ENCODE measurements around the gene FARSA.
A peak's percentile ranks its signal among the peaks of the same experiment; 100 is the strongest.
"Not testable (repeated sequence)": the region's sequence is repeated elsewhere in the genome, so short reads cannot be mapped to it uniquely, and the experiment has no call there.

The FARSA gene

DNA sequence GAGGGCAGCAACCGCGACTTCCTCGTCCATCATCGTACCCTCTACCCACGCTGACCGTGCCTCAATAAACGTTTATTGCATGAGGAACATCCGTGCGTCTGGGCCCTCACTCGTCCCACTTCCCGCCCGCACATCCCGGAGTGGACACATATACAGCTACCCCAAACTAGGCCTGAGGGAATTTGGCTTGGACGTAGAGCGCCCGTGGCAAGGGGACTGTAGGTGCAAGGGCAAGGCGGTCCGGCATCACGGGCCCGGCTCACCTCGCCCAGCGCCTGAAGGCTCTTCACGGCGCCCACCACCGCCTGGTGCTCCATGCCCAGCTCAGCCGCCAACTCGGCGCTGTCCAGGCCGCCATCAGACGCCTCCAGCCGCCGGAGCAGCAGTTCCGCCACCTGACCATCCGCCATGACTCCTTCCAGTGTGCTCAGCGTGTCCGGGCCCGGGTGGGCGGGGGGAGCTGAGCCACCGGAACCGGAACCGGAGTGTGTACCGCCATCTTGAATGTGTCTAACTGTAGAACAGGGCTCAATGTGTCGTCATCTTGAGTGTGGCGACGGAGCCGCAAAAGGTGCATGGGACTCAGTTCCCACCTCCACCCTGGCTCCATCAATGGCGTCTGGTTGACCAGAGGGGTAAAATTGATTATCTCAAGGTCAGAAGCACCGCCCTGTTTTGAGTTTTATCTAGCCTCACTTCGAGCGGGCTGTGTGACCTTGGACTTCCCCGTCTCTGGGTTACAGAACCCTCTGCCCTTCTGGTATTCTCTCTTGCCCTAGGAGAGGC, at the start of gene FARSA:
Gene FARSA, minus strand, starts transcription at position 425 of the 786 bp plus-strand sequence. Its CDS starts 15 bp downstream, at position 410.
- DNase-seq = peak; percentile 73

DNA sequence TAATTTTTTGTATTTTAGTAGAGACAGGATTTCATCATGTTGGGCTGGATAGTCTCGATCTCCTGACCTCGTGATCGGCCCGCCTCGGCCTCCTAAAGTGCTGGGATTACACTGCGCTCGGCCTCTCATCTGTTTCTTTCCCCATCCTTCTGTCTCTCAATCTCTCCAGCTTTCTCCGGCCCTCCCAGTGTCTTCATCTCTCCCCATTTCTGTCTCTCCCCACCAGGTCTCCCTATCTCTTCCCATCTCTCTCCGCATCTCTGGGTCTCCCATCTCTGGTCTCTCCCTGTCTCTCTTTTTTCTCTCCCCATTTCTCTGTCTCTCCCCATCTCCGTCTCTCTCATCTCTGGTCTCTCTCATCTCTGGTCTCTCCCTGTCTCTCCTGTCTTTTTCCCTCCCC, 49.6 kb upstream of the FARSA start:
- DNase-seq = no peak

DNA sequence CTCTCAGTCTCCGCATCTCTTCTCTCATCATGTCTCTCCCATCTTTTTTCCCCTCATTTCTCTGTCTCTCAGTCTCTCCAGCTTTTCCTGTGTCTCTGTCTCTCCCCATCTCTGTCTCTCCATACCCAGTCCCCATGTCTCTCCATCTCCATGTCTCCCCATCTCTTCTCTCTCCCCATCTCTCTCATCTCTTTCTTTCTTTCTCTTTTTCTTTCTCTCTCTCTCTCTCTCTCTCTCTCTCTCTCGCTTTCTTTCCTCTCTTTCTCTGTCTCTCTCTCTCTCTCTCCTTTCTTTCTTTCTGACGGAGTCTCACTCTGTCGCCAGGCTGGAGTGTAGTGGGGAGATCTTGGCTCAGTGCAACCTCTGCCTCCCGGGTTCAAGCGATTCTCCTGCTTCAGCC, 49.1 kb upstream of the FARSA start:
- DNase-seq = no peak

DNA sequence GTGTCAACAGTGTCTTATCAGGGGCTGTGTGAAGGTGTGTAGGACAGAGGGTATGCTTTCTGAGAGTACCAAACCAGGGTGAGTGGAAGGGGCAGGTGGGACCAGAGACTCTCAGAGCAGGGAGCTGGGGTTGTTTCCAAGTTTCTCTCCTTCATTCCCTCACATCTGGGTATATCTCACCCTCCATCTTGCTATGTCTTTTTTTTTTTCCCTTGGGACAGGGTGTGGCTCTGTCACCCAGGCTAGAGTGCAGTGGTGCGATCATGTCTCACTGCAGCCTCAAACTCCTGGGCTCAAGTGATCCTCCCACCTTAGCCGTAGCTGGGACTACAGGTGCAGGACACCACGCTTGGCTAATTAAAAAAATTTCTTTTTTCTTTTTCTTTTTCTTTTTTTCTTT, 46.5 kb upstream of the FARSA start:
- no peak for DNase-seq

DNA sequence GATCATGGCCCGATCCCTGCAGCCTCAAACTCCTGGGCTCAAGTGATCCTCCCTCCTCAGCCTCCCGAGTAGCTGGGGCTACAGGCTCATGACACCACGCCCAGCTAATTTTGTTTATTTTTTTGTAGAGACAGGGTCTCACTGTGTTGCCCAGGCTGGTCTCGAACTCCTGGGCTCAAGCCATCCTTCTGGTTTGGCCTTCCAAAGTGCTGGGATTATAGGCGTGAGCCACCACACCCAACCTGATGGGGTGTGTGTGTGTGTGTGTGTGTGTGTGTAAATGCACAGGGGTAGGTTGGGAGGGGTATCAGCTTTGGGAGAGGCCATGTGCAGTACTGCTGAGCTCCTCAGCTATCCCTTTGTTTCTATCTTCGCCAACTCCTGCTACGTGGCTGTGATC, 42.6 kb upstream of the FARSA start:
- DNase-seq = not testable (repeated sequence)

DNA sequence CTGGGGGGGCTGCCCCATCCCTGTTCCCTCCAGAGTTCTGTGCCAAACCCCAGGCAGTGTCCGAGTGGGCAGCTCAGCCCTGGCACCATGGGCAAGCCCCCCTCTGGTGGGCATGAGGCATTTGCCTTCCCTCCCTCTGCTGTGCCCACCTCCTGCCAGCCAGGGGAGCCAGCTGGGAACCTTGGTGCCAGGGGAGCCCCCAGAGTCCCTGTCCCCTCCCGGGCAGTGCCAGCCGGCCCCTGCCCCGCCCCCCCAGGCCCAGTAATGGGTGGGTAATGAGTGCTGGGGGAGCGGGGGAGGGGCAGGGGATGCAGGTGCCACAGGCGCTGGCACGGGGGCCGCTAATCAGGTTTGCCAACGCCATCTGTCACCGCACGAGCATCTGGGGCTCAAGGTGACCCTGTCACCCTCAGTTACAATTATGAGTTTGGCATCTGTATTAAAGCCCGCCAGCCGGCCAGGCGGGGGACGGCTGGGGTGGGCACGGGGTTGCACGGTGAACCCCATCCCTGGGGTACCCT, 41.8 kb upstream of the FARSA start:
- no peak for DNase-seq

DNA sequence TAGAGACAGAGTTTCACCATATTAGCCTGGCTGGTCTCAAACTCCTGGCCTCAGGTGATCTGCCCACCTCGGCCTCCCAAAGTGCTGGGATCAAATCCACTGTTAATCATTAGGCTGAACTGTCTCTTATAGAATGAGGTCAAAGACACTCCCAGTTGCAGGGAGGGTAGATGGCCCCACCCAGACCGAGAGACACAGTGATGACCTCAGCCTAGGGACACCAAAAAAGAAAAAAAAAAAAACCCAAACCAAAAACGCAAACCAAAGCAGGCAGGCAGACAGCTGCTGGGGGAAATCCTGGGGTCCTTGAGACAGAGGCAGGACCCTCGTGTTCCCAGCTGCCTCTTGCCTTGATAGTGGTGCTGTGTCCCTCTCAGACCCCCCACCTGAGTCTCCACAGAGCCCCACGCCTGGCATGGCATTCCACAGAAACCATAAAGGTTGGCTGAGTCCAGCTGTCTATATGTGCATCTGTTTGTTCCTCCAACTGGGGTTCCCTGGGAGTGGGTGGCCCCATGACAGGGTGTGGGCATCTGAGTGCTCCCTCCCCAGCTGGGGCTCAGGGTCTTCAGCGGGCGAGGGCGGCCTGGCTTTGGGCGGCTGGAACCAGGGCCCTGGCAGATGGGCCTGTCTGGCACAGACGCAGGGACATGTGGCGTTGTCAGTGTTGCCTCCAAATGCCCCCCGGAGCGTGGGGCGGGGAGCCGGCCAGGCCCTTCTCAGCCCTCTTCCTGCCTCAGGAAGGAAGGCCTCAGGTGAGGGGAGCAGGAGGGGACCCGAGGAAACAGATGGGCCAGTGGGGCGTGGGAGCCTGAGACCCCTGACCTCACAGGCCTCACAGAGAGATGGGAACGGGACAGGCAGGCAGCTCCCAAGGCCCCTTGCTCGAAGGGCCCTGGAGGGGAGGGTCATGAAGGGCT, 41.0 kb upstream of the FARSA start:
- DNase-seq = no peak

DNA sequence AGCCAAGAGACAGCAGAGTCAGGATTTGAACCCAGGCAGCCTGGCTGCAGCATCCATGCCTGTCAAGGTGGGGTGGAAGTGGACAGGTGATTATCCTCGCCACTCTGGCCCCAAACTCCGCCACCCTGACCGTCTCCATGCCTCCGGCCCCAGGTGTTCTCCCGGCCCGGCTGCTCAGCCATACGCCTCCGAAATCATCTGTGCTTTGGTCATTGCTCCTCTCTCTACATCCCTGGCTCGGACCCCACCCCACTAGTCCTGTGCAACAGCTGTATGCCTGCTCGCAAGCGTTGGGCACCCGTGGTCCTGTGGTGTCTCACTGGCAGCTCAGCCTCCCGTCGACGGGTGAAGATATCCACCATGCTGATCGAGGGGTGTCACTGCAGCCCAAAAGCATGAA, 39.7 kb upstream of the FARSA start:
- no peak for DNase-seq

DNA sequence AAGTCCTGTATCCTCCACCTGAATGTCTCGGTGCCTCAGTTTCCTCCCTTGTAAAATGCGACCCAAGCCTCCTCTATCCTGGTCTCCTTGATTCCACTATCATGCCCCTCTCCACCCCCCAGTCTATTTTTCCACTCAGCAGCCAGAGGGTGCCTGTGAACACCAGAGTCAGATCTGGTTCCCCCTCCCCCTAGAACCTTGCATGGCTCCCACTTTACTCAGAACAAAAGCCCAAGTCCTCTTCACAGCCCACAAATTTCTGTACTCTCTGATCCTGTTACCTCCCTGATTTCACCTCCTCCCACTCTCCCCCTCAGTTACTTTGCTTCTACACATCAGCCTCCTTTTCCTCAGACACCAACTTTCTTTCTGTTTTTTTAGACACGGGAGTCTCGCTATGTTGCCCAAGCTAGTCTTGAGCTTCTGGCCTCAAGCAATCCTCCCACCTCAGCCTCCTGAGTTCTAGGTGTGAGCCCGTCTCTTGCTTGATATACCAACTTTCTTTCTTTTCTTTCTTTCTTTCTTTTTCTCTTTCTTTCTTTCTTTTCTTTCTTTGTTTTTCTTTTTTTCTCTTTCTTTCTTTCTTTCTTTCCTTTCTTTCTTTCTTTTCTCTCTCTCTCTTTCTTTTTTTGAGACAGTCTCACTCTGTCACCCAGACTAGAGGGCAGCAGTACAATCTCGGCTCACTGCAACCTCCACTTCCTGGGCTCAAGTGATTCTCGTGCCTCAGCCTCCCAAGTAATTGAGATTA, 36.7 kb upstream of the FARSA start:
- DNase-seq = no peak

DNA sequence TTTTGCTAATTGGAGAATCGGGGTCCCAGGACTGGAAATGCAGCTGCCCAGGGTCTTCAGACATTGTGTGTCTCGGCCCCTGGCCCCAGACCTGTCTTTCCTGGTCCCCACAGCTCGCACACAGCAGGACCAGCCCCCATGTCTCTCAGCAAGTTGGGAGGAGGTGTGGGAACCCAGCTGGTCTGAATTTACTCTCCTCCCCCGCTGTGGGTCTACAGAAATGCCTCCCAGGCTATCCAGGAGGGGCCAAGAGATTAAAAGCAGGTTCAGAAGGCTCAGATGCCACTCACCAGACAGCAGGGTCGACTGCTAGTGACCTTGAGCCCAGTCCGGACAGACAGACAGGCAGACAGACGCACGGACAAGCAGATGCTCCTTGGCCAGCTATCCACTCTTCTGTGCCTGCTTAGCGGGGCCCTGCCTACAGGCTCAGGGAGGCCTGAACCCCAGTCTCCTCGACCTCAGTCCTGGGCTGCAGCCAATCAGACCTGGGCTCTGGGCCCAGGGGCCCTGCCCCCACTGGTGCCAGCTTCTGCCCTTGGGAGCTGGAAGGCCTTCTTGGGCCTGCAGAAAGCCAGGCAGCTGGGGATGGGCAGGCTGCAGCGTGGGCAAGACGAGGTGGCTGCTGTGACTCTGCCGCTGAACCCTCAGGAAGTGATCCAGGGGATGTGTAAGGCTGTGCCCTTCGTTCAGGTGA, 35.9 kb upstream of the FARSA start, which contains the start of gene DAND5:
Gene DAND5, plus strand, starts transcription at position 285 of the 697 bp plus-strand sequence. Its CDS starts 85 bp downstream, at position 370.
- DNase-seq = no peak

DNA sequence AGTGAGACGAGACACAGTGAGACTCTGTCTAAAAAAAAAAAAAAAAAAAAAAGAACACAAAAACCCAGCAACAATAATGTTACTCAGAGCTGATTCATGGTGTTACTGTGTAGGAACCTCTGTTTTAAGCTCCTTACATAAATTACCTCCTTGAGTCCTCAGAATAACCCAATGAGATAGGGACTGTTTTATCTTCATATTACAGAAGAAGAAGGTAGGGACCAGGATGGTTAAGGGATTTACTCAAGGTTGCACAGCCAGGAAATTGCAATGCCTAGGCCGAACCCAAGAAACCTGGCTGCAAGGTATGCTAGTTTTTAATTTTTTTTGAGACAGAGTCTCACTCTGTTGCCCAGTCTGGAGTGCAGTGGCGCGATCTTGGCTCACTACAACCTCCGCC, 34.4 kb upstream of the FARSA start:
- DNase-seq = no peak

DNA sequence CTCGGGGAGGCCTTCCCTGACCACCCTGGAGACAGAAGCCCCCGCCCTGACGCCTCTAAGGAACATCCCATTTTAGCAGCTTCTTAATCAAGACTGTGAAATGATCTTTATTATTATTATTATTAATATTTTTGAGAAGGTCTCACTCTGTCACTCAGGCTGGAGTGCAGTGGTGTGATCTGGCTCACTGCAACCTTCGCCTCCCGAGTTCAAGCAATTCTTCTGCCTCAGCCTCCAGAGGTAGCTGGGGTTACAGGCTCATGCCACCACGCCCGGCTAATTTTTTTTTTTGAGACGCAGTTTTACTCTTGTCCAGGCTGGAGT, 32.3 kb upstream of the FARSA start:
- no peak for DNase-seq

DNA sequence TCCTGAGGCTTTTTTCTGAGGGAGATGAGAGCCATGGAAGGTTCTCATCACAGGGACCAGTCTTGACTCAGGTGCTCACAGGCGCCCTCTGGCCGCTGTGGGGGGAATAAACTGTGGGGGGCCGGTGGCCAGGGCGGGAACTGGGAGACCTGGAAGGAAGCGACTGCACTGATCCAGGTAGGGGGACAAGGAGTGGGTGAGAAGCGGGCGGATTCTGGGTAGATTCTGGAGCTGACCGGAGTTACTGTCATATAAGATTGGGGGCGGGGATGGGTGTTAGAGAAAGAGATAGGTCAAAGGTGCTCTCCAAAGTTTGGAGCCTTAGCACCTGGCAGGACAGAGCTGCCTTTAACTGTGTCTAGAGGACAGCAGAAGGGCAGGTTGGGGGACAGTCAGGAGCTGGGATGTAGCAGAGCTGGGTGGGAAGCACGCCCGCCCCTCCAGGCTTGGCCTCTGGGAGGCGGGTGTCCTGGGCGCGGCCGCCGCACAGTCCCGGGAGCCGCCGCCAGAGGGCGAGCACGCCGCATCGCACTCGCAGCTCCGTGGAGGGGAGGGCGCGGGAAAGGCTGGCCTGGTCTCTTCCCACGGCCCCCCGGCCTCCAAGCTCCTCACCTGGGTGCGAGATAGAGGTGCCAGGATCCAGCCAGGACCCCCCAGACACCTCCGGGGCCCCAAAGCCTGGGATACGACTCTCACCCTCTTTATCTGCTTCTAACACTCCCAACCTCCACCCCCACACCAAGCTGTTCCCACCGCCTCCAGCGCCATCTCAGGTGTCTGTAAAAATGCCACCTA, 31.7 kb upstream of the FARSA start:
- peak; percentile 67 for DNase-seq

DNA sequence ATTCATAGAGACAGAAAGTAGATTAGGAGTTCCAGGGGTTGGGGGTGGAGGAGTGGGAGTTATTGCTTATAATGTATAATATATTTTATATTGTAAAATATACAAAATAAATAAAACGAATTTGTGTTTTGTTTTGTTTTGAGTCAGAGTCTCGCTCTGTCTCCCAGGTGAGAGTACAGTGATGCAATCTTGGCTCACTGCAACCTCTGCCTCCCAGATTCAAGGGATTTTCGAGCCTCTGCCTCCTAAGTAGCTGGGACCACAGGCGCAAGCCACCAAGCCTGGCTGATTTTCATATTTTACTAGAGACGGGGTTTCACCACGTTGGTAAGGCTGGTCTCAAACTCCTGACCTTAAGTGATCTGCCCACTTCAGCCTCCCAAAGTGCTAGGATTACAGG, 26.0 kb upstream of the FARSA start:
- no peak for DNase-seq

DNA sequence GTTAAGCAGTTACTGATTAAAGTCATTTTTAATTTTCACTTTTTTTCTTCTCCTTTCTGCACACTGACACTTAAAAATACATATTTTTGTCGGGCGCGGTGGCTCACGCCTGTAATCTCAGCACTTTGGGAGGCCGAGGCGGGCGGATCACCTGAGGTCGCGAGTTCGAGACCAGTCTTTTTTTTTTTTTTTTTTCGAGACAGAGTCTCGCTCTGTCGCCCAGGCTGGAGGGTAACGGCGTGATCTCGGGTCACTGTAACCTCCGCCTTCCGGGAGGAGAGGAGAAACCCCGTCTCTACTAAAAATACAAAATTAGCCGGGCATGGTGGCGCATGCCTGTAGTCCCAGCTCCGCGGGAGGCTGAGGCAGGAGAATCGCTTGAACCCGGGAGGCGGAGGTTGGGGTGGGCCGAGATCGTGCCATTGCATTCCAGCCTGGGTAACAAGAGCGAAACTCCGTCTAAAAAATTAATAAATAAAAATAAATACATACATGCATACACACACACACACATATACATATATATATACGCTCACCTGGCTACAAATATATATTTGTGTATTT, 24.0 kb upstream of the FARSA start:
- not testable (repeated sequence) for DNase-seq

DNA sequence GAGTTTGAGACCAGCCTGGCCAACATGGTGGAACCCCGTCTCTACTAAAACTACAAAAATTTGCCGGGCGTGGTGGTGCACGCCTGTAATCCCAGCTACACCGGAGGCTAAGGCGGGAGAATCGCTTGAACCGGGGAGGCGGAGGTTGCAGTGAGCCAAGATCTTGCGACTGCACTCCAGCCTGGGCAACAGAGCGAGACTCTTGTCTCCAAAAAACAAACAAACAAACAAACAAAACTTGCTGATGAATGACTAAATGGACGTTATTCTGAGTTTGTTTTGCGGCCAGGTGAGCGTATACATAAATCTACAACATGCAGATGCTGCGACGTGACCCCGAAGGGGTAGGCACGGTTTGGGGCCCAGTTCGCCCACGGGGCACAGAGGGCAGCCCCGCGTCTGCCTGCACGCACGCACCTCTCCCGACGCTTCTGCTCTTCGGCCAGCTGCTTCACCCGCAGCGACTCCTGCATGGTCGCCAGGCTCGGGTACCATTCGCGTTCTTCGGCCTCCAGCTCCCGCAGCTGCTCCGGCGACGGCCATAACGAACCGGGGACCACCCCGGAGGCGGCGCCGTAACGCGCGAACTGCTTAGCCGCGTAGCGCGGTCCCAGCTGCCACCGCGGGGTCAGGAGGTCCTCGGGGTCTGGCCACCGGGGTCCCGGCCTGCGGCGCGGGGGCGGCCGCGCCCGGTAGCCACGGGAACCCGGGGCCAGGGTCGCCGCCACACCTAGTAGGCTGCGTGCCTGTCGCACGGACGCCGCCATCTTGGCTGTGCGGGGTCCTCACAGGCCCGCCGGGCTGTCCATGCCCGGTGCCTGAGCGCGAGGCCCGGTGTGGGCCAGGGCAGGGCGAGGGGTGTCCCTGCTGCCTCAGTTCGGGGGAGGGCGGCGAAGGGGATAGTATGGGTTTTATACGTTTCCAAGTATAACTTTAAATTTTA, 23.2 kb upstream of the FARSA start, which contains the start of gene GADD45GIP1:
Gene GADD45GIP1, minus strand, starts transcription at position 778 of the 943 bp plus-strand sequence. Its CDS starts 11 bp downstream, at position 767.
- peak; percentile 64 for DNase-seq

DNA sequence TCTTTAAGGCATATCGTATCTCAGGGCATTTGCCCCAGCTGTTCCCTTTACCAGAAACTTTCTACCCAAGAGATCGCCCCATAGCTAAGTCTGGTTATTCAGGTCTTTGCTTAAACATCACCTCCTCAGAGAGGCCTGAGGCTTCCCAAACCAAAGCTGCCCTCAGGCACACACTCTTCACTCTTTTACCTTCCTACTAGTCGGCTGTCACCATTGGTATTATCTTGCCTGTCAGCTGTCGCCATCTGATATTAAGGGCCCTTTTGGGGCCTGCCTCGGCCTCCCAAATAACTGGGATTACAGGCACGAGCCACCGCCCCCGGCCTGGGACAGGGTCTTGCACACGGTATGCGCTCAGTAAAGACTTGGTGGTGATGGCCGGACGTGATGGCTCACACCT, 22.5 kb upstream of the FARSA start:
- no peak for DNase-seq

DNA sequence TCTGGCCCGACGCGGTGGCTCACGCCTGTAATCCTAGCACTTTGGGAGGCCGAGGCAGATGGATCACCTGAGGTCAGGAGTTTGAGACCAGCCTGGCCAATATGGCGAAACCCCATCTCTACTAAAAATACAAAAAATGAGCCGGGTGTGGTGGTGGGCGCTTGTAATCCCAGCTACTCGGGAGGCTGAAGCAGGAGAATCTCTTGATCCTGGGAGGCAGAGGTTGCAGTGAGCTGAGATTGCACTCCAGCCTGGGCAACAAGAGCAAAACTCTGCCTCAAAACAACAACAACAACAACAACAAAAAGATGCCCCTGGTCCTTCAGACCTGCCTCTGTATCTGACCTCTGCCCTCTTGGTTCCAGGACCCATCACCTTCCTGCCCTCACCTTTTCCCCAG, 22.1 kb upstream of the FARSA start:
- DNase-seq = not testable (repeated sequence)

DNA sequence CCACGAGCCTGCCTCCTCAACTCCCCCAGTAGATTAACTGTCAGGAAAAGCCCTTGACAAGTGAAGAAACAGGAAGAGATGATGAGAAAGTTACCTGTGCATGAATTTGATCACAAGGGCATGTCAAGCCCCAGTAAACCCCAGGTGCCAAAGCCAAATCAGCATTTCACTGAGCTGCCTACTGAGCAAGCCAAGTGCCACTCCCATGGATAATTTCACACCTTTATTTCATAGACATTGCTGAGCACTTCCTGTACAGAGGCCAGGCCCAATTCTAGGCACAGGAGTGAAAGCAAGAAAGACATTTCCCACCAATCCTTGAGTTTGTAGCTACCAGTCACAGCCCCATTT, 21.1 kb upstream of the FARSA start:
- no peak for DNase-seq
